Hepatocyte (in vitro differentiated cells): ENCODE measurements around the gene PNPLA2. TPM values are rescaled to one million over a fixed set of nuclear protein-coding genes. Genes with fewer than 3 reads are reported as not detected.

ENCODE experiments used
- DNase-seq: peaks from one replicate; pipeline ENCODE4 v3.0.0-alpha.2; 2016; ENCODE audit warnings: low spot score
- H2AFZ ChIP-seq: fragments of 200-600 bp; sonication (generic); 2 replicates; pipeline ENCODE4 v1.6.0; 2016; ENCODE audit warnings: antibody characterized with exemption, mild to moderate bottlenecking
- H3K27ac ChIP-seq: fragments of 200-600 bp; sonication (generic); 2 replicates; pipeline ENCODE4 v1.5.1; 2016; ENCODE audit warnings: mild to moderate bottlenecking
- H3K27me3 ChIP-seq: fragments of 200-600 bp; sonication (generic); 2 replicates; pipeline ENCODE4 v1.6.1; 2016
- H3K36me3 ChIP-seq: fragments of 200-600 bp; sonication (generic); replicated peaks from 2 replicates; pipeline ENCODE4 v1.5.1; 2016; ENCODE audit warnings: low read depth; ENCODE audit not compliant: insufficient read depth
- H3K4me1 ChIP-seq: fragments of 200-600 bp; sonication (generic); 2 replicates; pipeline ENCODE4 v1.5.1; 2016; ENCODE audit warnings: mild to moderate bottlenecking, moderate library complexity; ENCODE audit not compliant: insufficient read depth
- H3K4me2 ChIP-seq: fragments of 200-600 bp; sonication (generic); 2 replicates; pipeline ENCODE4 v1.6.0; 2016
- H3K4me3 ChIP-seq: fragments of 200-600 bp; sonication (generic); 2 replicates; pipeline ENCODE4 v1.5.1; 2016; ENCODE audit warnings: mild to moderate bottlenecking
- H3K79me2 ChIP-seq: fragments of 200-600 bp; sonication (generic); 2 replicates; pipeline ENCODE4 v1.6.0; 2017; ENCODE audit warnings: mild to moderate bottlenecking
- H3K9me2 ChIP-seq: fragments of 200-600 bp; sonication (generic); replicated peaks from 2 replicates; pipeline ENCODE4 v1.6.0; 2017; ENCODE audit warnings: mild to moderate bottlenecking; ENCODE audit not compliant: insufficient read depth
- H3K9me3 ChIP-seq: fragments of 200-600 bp; sonication (generic); 2 replicates; pipeline ENCODE4 v1.5.1; 2016; ENCODE audit warnings: low read depth, mild to moderate bottlenecking
- H4K20me1 ChIP-seq: fragments of 200-600 bp; sonication (generic); 2 replicates; pipeline ENCODE4 v1.6.0; 2016; ENCODE audit warnings: mild to moderate bottlenecking; ENCODE audit not compliant: insufficient read depth, poor library complexity, severe bottlenecking
- CTCF ChIP-seq: fragments of 200-600 bp; sonication (generic); IDR thresholded peaks from 2 replicates; pipeline ENCODE4 v1.5.1; 2016; ENCODE audit warnings: antibody characterized with exemption, mild to moderate bottlenecking; ENCODE audit not compliant: poor library complexity
- EZH2 ChIP-seq: fragments of 200-600 bp; sonication (generic); IDR thresholded peaks from 2 replicates; pipeline ENCODE4 v1.6.1; 2016; ENCODE audit warnings: antibody characterized with exemption, mild to moderate bottlenecking, borderline replicate concordance
- EZH2phosphoT487 ChIP-seq: fragments of 200-600 bp; sonication (generic); IDR thresholded peaks from one replicate; pipeline ENCODE4 v1.6.1; 2018; ENCODE audit warnings: antibody characterized with exemption, mild to moderate bottlenecking, low read depth, moderate library complexity; ENCODE audit not compliant: unreplicated experiment, severe bottlenecking
- WGBS: methylation state at CpG from one replicate; pipeline ENCODE4 v1.1.6; 2016; ENCODE audit warnings: low lambda C conversion rate; ENCODE audit errors: missing lambda C conversion rate; 5-methylcytosine and 5-hydroxymethylcytosine counted together
- polyA plus RNA-seq: library from polyadenylated mRNA; unstranded; fragments of >200 nt; fragmentation: Nextera tagmentation; extraction: Ambion mirVana; gene quantifications from 2 replicates; pipeline ENCODE4 v1.2.1, GENCODE V29; 2016
- total RNA-seq: library from RNA; depleted of rRNA; stranded (reverse); fragments of >200 nt; gene quantifications from 2 replicates; pipeline ENCODE4 v1.2.3, GENCODE V29; 2014

PNPLA2 gene
- total and polyA plus RNA-seq, 2 experiments from 2014 or later: 12.9 to 50.0 TPM

GRCh38 chr11:861105-861479 lies 42.4 kb downstream of the PNPLA2 start:
- Histone ChIP-seq H3K27me3 (no peaks in the 10 kb centered on the region), H3K4me2 (no peak overlapping the region), H3K4me1 (peaks cover 31% of the 10 kb centered on the region), H3K9me2 (no peaks in the 10 kb centered on the region), H3K4me3 (no peak overlapping the region), H3K79me2 (no peaks in the 10 kb centered on the region), H4K20me1 (no peaks in the 10 kb centered on the region), H2AFZ (no peak overlapping the region), H3K36me3 (no peaks in the 10 kb centered on the region), H3K27ac (no peak overlapping the region), H3K9me3 (no peaks in the 10 kb centered on the region)
- 92% methylated on average over 14 of the region's 14 CpGs for WGBS
- TF ChIP-seq EZH2phosphoT487 (no peak), CTCF (no peak)
- DNase-seq: no peak

- H4K20me1 ChIP-seq: no peaks in the 10 kb centered on the region
- TF ChIP-seq CTCF (no peak), EZH2 (no peak), EZH2phosphoT487 (no peak)
- H3K4me2 ChIP-seq: peak overlapping the region; percentile 47
- no peak overlapping the region for H3K4me3 ChIP-seq
- H3K9me2 ChIP-seq: no peaks in the 10 kb centered on the region
- no peaks in the 10 kb centered on the region for H3K36me3 ChIP-seq
- no peaks in the 10 kb centered on the region for H3K9me3 ChIP-seq
- peaks cover 31% of the 10 kb centered on the region for H3K4me1 ChIP-seq
- H3K27ac ChIP-seq: peak overlapping the region; percentile 77
- no peaks in the 10 kb centered on the region for H3K79me2 ChIP-seq
- DNase-seq: no peak
- WGBS: 58% methylated on average over 19 of the region's 20 CpGs
- no peak overlapping the region for H2AFZ ChIP-seq
- H3K27me3 ChIP-seq: no peaks in the 10 kb centered on the region
These were observed 43.5 kb downstream of the PNPLA2 start for GRCh38 chr11:862081-862661.

- Histone ChIP-seq H3K9me2 (no peaks in the 10 kb centered on the region), H3K27me3 (no peaks in the 10 kb centered on the region), H3K4me3 (no peak overlapping the region), H3K9me3 (no peaks in the 10 kb centered on the region), H3K79me2 (no peaks in the 10 kb centered on the region), H3K36me3 (no peaks in the 10 kb centered on the region), H3K4me2 (peak overlapping the region; percentile 47), H3K4me1 (peaks cover 31% of the 10 kb centered on the region), H2AFZ (no peak overlapping the region), H3K27ac (peak overlapping the region; percentile 77), H4K20me1 (no peaks in the 10 kb centered on the region)
- TF ChIP-seq EZH2phosphoT487 (no peak), EZH2 (no peak), CTCF (no peak)
- WGBS: 79% methylated on average over 3 of the region's 12 CpGs
- no peak for DNase-seq
These were observed 43.9 kb downstream of the PNPLA2 start for GRCh38 chr11:862696-863022.
